Right hindlimb (tissue), 1 donor: Measurements from ENCODE around the gene TUFT1.
"Not testable (repeated sequence)": the region's sequence is repeated elsewhere in the genome, so short reads cannot be mapped to it uniquely, and the experiment has no call there.

Experiments used
- DNase-seq: peaks from one replicate; pipeline ENCODE4 v3.0.0-alpha.2; 2018

TUFT1 gene

GRCh38 chr1:151618996-151619395, 78.9 kb downstream of the TUFT1 start:
- DNase-seq = not testable (repeated sequence)

- DNase-seq = no peak
Observed at GRCh38 chr1:151619489-151620093, 79.5 kb downstream of the TUFT1 start.

- no peak for DNase-seq
Observed at GRCh38 chr1:151620286-151620685, 80.2 kb downstream of the TUFT1 start.

GRCh38 chr1:151621351-151621750, 81.2 kb downstream of the TUFT1 start:
- no peak for DNase-seq

GRCh38 chr1:151624783-151625182, 84.7 kb downstream of the TUFT1 start:
- DNase-seq = no peak

- no peak for DNase-seq
Observed at GRCh38 chr1:151626740-151627334, 86.7 kb downstream of the TUFT1 start.

- DNase-seq = no peak
Observed at GRCh38 chr1:151629278-151629677, 89.2 kb downstream of the TUFT1 start.
